Lower lobe of right lung (tissue), 2 donors: Measurements from ENCODE around the gene PPEF2. TPM values are rescaled to one million over a fixed set of nuclear protein-coding genes. Genes with fewer than 3 reads are reported as not detected.
"Not testable (repeated sequence)": the region's sequence is repeated elsewhere in the genome, so short reads cannot be mapped to it uniquely, and the experiment has no call there.

ENCODE experiments used
- ATAC-seq, 2 donors: fragments of 200-7000 bp; cut with Tn5 transposase; one replicate each; pipeline ENCODE4 v1.9.1; 2020 to 2022; ENCODE audit warnings: mild to moderate bottlenecking in 2 of 2, moderate library complexity in 2 of 2
- DNase-seq: peaks from one replicate; pipeline ENCODE4 v3.0.0-alpha.2; 2020
- H3K27ac ChIP-seq: fragments of 200-600 bp; one replicate; pipeline ENCODE4 v1.8.0; 2022
- H3K27me3 ChIP-seq: fragments of 200-600 bp; one replicate; pipeline ENCODE4 v1.8.0; 2022; ENCODE audit warnings: low read depth
- H3K36me3 ChIP-seq: fragments of 200-600 bp; one replicate; pipeline ENCODE4 v1.8.0; 2022; ENCODE audit warnings: mild to moderate bottlenecking
- H3K4me1 ChIP-seq: fragments of 200-600 bp; one replicate; pipeline ENCODE4 v1.8.0; 2022
- H3K4me3 ChIP-seq: fragments of 200-600 bp; one replicate; pipeline ENCODE4 v1.8.0; 2022; ENCODE audit warnings: mild to moderate bottlenecking
- H3K9me3 ChIP-seq: fragments of 200-600 bp; one replicate; pipeline ENCODE4 v1.8.0; 2022
- CTCF ChIP-seq: fragments of 200-600 bp; IDR thresholded peaks from one replicate; pipeline ENCODE4 v1.8.0; 2022; ENCODE audit warnings: antibody characterized with exemption, mild to moderate bottlenecking
- intact Hi-C: fragments of 100-400 bp; cut with DNase I; formaldehyde crosslinking; loops from one replicate; pipeline ENCODE4 v1.11.0; 2022
- total RNA-seq: library from RNA; stranded (reverse); fragmentation: NEBNext Ultra II Directional; extraction: Animal tissue kit (Norgen Biotek cat#: 25700); gene quantifications from one replicate; pipeline ENCODE4 v1.2.1, GENCODE V29; 2021
- donor health status: DM: no; HTN: yes; CAD: no; lungs with severe emphysema.

Gene PPEF2
- total RNA-seq, 1 donor from 2014 or later: not detected

GRCh38 chr4:75939890-75940691 is 37.8 kb upstream of the PPEF2 start:
- intact Hi-C loops: no loop called here

GRCh38 chr4:75935628-75936027 is 33.4 kb upstream of the PPEF2 start:
- peaks cover 5% of the 10 kb centered on the region for H3K4me1 ChIP-seq
- no peak for TF ChIP-seq CTCF
- H3K27me3 ChIP-seq: no peaks in the 10 kb centered on the region
- intact Hi-C loops: no loop called here
- DNase-seq (no peak), ATAC-seq (no peak)
- no peak overlapping the region for H3K27ac ChIP-seq
- peaks cover 18% of the 10 kb centered on the region for H3K36me3 ChIP-seq
- H3K4me3 ChIP-seq: no peak overlapping the region
- no peaks in the 10 kb centered on the region for H3K9me3 ChIP-seq

More at GRCh38 chr4:75939890-75940691, 37.8 kb upstream of the PPEF2 start:
- Histone ChIP-seq H3K9me3 (no peaks in the 10 kb centered on the region), H3K4me1 (peaks cover 10% of the 10 kb centered on the region), H3K36me3 (peaks cover 3% of the 10 kb centered on the region), H3K4me3 (peak overlapping the region; percentile 95), H3K27me3 (no peaks in the 10 kb centered on the region), H3K27ac (peak overlapping the region; percentile 88)
- DNase-seq: peak; percentile 85
- peak; percentile 92 to 94 for ATAC-seq
- TF ChIP-seq CTCF: no peak

- intact Hi-C loops: no loop called here
- DNase-seq: no peak
- no peak for TF ChIP-seq CTCF
Measured at GRCh38 chr4:75930152-75930551, 27.9 kb upstream of the PPEF2 start.

GRCh38 chr4:75924916-75925315 is 22.7 kb upstream of the PPEF2 start:
- H3K27ac ChIP-seq, H3K4me1 ChIP-seq, intact Hi-C loops, DNase-seq, H3K9me3 ChIP-seq, ATAC-seq, H3K27me3 ChIP-seq, H3K4me3 ChIP-seq: not testable (repeated sequence)
- peaks cover 24% of the 10 kb centered on the region for H3K36me3 ChIP-seq

More at GRCh38 chr4:75930152-75930551, 27.9 kb upstream of the PPEF2 start:
- Histone ChIP-seq H3K4me3 (no peak overlapping the region), H3K9me3 (no peaks in the 10 kb centered on the region), H3K36me3 (peaks cover 26% of the 10 kb centered on the region), H3K27me3 (no peaks in the 10 kb centered on the region), H3K27ac (no peak overlapping the region), H3K4me1 (no peaks in the 10 kb centered on the region)
- ATAC-seq: no peak

- Histone ChIP-seq H3K27ac (no peak overlapping the region), H3K36me3 (peaks cover 27% of the 10 kb centered on the region), H3K4me1 (no peaks in the 10 kb centered on the region), H3K9me3 (no peaks in the 10 kb centered on the region), H3K4me3 (no peak overlapping the region), H3K27me3 (no peaks in the 10 kb centered on the region)
- intact Hi-C loops: no loop called here
- TF ChIP-seq CTCF: no peak
- ATAC-seq (no peak), DNase-seq (no peak)
Measured at GRCh38 chr4:75924309-75924827, 22.1 kb upstream of the PPEF2 start.

GRCh38 chr4:75922588-75922987 is 20.3 kb upstream of the PPEF2 start:
- no peak for TF ChIP-seq CTCF
- H3K27me3 ChIP-seq: no peaks in the 10 kb centered on the region
- peaks cover 42% of the 10 kb centered on the region for H3K36me3 ChIP-seq
- H3K4me3 ChIP-seq: no peak overlapping the region
- H3K4me1 ChIP-seq: no peaks in the 10 kb centered on the region
- ATAC-seq: no peak
- intact Hi-C loops: no loop called here
- DNase-seq: no peak
- H3K9me3 ChIP-seq: no peaks in the 10 kb centered on the region
- no peak overlapping the region for H3K27ac ChIP-seq
